DMS153 treated with DMSO at 0.1 percent for 48 hours (cell line): Measurements from ENCODE around the gene ZNF791.
"Not testable (repeated sequence)": the region's sequence is repeated elsewhere in the genome, so short reads cannot be mapped to it uniquely, and the experiment has no call there.

Source experiments
- DNase-seq: peaks from one replicate; lab custom pipeline; 2025; ENCODE audit not compliant: unreplicated experiment; lab: John Stamatoyannopoulos, UW

The ZNF791 gene

DNA sequence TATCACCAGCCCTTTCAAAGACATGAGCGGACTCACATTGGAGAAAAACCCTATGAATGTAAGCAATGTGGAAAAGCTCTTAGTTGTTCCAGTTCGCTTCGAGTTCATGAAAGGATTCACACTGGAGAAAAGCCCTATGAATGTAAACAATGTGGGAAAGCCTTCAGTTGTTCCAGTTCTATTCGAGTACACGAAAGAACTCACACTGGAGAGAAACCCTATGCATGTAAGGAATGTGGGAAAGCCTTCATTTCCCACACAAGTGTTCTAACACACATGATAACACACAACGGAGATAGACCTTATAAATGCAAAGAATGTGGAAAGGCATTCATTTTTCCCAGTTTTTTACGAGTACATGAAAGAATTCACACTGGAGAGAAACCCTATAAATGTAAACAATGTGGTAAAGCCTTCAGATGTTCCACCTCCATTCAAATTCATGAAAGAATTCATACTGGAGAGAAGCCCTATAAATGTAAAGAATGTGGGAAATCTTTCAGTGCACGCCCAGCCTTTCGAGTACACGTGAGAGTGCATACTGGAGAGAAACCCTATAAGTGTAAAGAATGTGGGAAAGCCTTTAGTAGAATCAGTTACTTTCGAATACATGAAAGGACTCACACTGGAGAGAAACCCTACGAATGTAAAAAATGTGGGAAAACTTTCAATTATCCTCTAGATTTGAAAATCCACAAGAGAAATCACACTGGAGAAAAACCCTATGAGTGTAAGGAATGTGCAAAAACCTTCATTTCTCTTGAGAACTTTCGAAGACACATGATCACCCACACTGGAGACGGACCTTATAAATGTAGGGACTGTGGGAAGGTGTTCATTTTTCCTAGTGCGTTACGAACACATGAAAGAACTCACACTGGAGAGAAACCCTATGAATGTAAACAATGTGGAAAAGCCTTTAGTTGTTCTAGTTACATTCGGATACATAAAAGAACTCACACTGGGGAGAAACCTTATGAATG lies 17.6 kb downstream of the ZNF791 start:
- no peak for DNase-seq

GRCh38 chr19:12629215-12629614 lies 18.5 kb downstream of the ZNF791 start:
- no peak for DNase-seq

GRCh38 chr19:12636631-12637030 lies 25.9 kb downstream of the ZNF791 start:
- DNase-seq = no peak

DNA sequence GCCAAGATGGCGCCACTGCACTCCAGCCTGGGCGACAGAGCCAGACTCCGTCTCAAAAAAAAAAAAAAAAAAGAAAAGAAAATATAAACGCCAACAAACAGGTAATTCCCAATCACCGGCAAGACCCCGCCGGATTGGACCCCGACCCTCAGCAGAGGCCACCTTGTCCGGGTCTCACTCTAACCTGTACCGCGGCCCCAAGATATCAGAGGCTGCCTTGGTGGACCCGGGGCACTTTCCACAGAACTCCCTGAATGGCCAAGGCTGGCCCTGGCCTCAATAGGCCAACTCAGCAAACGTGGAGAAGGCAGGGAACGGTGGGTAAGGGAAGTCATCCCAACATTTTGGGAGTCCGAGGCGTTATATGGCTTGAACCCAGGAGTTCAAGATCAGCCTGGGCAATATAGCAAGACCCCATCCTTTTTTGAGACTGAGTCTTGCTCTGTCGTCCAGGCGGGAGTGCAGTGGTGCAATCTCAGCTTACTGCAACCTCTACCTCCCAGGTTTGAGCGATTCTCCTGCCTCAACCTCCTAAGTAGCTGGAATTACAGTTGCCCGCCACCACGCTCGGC lies 28.0 kb downstream of the ZNF791 start:
- no peak for DNase-seq

DNA sequence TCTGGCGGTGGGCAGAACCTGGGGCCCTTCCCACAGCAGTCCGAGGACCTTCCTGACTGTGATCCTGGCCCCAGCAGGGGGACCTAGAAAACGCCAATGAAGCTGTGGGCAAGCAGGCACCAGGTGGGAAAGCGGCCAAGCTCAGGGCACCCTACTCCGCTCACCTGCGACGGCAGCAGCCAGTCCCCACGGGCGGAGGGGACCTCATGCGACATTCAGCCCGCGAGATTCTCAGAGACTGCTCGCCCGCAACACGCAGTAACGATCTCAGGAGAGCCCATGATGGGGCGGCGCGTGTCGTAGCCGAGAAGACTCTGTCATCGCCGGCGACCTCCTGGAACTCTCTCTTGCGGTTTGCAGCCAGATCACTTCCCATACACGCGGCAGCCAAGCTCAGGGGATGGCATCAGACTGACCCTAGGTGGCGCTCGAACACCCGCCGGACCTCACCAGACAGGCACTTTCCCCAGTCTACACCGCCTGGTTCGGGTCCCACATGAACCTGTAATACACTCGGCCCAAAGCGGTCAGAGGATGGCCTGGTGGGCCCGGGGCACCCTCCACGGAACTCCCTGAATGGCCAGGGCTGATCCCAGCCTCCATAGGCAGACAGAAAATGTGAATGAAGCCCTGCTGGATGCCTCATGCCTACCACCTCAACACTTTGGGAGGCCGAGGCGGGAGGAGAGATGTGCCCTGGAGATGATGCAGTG lies 29.3 kb downstream of the ZNF791 start:
- no peak for DNase-seq

GRCh38 chr19:12641456-12641855 lies 30.7 kb downstream of the ZNF791 start:
- no peak for DNase-seq

DNA sequence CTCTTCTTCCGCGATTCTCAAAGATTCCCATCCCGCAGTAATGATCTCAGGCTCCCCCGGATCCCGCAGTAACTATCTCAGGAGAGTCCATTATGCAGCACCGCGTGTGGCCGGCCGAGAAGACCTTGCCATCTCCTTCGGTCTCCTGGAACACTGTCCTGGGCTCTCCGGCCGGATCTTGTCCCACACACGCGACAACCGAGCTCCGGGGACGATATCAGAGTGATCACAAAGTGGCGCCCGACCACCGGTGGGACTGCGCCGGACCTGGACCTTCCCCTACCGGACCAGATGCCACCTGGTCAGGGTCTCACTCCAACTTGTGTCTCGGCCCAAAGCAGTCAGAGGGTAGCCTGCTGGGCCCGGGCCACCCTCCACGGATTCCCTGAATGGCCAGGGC lies 31.8 kb downstream of the ZNF791 start:
- no peak for DNase-seq

DNA sequence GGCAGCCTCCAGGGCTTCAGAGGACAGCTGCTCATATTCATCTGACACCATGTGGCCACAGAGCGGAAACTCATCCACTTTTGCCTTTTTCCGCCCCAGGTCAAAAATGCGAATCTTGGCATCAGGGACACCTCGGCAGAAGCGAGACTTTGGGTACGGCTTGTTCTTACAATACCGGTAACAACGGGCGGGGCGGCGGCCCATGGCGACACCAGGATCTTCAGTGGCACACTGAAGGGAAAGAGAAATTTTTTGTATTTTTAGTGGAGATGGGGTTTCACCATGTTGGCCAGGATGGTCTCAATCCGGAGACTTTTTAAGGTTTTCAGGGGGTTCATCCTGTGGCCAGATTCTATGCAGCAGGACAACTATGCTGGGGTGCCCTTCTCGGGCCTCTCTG lies 33.0 kb downstream of the ZNF791 start:
- DNase-seq = not testable (repeated sequence)

DNA sequence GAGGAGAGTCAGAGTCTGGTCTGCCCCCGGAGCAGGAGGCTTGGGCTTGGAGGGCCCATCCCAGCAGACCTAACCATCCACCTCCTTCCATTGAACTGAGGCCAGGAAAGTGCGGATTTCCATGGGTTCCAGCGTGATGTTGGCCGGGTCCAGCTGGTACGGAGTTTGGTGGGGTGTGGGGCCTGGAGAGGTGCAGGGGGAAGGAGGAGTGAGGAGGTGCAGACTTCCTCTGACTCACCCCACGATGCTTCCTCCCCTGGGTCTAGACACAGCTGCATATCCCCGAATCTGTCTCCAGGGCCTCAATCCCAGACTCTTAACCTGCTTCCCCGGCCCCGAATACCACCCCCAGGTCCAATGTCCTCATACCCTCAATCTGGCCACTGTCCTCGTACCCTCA lies 35.8 kb downstream of the ZNF791 start:
- DNase-seq = no peak

GRCh38 chr19:12647047-12647446 lies 36.3 kb downstream of the ZNF791 start:
- DNase-seq = no peak

DNA sequence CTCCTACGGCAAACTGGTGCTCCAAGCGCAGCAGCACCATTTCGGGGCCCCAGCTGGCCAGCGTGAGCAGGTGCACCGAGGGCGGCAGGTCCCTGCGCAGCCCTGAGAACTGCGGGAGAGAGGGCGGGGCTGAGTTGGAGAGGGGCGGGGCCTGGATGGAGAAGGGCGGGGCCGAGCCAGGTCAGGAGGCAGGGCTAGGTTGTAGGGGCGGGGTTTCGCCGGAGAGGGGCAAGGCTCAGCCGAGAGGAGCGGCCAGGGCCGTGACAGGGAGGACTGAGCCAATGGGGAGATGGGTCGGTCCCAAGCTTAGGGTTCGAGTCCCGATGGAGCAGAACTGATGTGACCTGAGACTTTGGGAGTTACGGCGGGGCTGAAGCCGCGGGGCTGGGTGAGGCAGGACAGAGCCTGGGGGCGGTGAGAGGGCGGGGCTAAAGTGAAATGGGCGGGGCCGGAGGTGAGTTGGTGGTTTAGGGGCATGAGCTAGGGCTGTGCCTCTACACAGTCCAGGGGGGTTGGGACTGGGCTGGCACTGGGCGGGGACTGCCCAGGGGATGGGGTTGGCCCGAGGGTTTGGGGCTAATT lies 36.9 kb downstream of the ZNF791 start:
- peak; percentile 9 for DNase-seq

DNA sequence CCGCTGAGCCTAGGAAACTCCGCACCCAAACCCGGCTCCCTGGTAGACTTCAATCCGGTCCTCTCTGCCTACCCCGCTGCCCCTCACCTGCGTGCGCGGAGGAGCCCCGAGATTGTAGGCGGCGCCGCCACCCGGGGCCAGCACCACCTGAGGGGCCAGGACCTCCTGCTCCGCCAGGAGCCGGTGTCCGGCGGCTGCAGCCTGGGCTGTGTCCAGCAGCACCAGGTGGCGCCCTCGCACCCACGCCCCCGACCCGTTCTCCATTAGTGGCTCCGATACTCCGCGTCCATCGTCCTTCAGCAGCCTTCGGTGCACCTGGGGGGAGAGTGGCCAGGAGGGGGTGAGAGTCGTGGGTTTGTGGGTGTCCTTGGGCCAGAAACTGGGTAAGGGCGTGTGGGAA lies 37.4 kb downstream of the ZNF791 start:
- DNase-seq = no peak

DNA sequence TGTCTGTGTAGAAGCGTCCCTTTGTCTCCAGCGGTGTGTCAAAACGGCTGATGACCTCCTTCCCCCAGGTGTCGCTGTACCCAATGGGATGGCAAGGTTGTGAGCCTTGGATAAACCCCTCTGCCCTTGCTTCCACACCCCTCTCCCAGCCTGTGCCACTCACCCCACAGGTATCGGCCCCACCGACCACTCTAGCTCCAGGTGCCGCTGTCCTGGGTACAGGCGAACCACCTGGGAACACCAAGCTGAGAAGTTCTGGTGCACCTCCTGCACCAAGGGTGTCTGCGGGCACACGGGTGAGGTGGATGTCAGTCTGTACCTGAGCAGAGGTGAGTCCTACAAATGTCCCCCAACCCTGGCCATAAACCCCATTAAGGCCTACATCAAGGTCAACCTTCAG lies 39.2 kb downstream of the ZNF791 start:
- DNase-seq = no peak

- no peak for DNase-seq
Observed at GRCh38 chr19:12652219-12652618, 41.5 kb downstream of the ZNF791 start.

DNA sequence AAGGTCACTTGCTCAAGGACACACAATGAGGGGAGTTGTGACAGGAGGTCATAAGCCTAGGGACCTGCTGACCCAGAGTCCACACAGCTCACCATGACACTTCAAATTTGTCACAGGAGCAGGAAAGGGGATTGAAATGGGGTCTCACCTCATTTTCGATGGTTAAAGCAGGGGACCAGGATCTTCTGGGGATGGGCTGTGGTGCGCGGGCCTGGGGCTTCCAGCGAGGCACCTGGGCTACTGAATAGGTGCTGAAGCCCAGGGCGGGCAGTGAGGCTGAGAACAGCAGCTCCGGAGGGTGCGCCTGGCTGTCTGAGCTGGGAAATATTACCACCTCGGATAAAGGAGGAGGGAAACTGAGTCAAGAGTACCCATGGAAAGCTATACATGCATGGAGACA lies 44.8 kb downstream of the ZNF791 start:
- no peak for DNase-seq

GRCh38 chr19:12656899-12657571 lies 46.3 kb downstream of the ZNF791 start:
- DNase-seq = no peak

DNA sequence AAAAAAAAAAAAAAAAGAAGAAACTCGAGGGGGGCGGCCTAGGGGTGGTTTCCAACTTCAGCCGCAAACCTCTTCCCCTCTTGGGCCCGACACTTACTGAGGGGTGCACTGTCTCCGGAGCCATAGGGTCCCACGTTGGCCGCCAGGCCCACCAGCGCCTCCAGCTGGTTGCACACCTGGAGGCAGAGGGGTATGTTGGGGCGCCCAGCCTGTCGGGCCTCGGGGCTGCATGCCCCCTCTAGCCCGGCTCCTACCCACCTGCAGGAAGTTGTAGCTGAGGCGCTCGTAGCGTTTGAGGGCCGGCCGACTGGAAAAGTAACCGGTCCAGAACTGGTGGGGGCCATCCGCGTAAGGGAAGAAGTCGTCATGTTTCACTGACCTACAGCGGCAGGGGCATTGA lies 47.2 kb downstream of the ZNF791 start:
- DNase-seq = no peak

- no peak for DNase-seq
Observed at GRCh38 chr19:12660980-12661379, 50.3 kb downstream of the ZNF791 start.

- no peak for DNase-seq
Observed at GRCh38 chr19:12664406-12665280, 53.9 kb downstream of the ZNF791 start.

GRCh38 chr19:12665281-12665573 lies 54.5 kb downstream of the ZNF791 start:
- DNase-seq = no peak
